VCaP (cell line): ENCODE data around the gene KDM6B.
A peak's percentile ranks its signal among the peaks of the same experiment; 100 is the strongest.

Experiments used
- H3K27ac ChIP-seq: fragments of 450-650 bp; 2 replicates; pipeline ENCODE4 v1.5.1; 2017
- TF ChIP-seq, protein P1 (sequence below): fragments of 450-650 bp; conservative IDR thresholded peaks from 2 replicates; pipeline ENCODE4 v1.5.1; 2017; ENCODE audit warnings: mild to moderate bottlenecking, moderate library complexity

KDM6B gene

DNA sequence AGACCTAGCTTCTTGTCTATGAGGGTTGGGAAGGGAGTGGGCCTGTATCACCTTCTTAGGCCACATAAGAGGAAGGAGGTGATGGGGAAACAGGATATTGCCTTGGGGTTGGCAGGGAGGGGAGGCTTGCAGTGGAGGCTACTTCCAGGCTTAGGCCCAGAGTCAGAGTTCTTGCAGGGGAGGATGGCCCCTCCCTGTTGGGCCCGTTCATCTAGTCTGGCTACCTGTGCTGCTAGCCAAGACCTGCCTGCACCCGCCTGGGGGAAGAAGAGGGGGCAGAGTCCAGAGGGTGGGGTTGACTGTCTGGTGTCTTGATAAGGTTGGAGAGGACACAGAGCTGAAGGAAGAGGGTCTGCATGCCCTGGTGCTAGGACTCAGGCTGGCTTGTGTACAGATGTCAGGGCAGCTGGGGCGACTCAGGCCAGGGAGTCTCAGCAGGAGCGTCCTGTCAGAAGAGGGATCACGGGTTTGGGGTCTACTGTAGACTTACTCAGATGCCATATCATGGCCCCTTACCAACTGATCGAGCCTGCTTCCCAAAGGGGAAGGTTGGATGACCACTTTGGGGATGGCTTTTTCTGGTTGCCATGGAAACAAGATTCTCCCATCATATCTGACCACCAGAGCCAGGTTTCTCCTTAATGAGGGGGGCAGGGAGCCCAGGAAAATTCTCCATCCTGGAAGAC lies 5.3 kb downstream of the KDM6B start:
- TF ChIP-seq, protein P1, sequence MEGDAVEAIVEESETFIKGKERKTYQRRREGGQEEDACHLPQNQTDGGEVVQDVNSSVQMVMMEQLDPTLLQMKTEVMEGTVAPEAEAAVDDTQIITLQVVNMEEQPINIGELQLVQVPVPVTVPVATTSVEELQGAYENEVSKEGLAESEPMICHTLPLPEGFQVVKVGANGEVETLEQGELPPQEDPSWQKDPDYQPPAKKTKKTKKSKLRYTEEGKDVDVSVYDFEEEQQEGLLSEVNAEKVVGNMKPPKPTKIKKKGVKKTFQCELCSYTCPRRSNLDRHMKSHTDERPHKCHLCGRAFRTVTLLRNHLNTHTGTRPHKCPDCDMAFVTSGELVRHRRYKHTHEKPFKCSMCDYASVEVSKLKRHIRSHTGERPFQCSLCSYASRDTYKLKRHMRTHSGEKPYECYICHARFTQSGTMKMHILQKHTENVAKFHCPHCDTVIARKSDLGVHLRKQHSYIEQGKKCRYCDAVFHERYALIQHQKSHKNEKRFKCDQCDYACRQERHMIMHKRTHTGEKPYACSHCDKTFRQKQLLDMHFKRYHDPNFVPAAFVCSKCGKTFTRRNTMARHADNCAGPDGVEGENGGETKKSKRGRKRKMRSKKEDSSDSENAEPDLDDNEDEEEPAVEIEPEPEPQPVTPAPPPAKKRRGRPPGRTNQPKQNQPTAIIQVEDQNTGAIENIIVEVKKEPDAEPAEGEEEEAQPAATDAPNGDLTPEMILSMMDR, result no peak
- peak overlapping the region; percentile 48 for H3K27ac ChIP-seq

DNA sequence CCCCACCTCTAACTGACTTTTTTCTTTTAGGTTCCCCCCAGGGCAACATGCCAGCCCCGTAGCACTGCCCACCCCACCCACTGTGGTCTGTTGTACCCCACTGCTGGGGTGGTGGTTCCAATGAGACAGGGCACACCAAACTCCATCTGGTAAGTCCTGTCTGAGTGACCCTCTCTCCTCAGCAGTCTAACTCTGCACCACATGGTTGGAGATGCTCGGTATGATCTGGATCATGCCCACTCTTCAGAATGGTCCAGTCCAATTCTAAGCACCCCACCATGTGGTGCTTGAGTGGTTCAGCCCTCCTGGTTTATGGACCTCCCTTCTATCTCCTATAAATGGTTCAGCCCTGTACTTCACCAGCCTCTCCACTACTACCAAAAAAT lies 5.9 kb downstream of the KDM6B start:
- TF ChIP-seq, protein P1, result no peak
- H3K27ac ChIP-seq, result peak overlapping the region; percentile 82; the same call in 1 of the 2 replicates

GRCh38 chr17:7840441-7840840 lies 6.4 kb downstream of the KDM6B start:
- peak overlapping the region; percentile 82 for H3K27ac ChIP-seq
- TF ChIP-seq, protein P1, result no peak

DNA sequence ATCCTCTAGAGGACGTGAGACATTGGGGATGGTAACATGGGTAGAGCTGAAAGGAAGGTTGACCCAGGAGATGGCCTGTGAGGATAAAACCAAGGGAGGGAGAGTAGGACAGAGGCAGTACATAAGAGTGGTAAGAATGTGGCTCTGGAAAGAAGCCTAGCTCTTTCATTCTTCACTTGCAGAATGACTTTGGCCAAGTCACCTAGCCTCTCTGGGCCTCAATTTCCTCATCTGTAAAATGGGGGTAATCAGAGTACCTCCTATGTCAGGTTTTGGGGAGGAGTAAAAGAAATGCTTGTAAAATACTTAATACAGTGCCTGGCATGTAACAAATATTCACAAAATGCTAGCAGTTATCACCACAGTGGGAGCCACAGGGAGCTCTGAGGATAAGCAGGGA lies 6.9 kb downstream of the KDM6B start:
- H3K27ac ChIP-seq, result peak overlapping the region; percentile 82
- TF ChIP-seq, protein P1, result no peak

DNA sequence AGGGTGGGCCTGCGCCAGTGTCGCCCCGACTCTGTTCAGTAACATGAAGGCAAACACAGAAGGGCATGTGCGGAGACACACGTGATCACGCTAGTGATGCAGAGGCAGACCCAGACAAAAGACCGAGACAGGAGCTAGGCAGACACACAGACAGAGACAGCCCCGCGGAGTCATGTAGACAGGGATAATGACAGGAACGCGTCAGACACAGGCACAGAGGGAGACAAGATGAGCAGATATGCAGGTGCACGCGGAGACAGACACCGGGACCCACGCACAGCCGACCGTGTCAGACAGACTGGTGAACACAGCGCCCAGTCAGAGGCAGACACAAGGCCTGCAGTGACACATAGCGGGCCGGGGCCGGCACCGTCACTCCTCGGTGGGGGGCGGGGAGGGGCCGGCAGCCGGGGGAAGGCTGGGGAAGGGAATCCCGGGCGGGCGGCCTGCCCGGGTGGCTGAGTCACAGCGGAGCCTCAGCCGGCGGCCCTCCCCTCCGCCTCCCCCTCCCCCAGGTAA lies 7.4 kb downstream of the KDM6B start:
- TF ChIP-seq, protein P1, result peak; percentile 19; the same call in 1 of the 2 replicates
- peak overlapping the region; percentile 82 for H3K27ac ChIP-seq

- H3K27ac ChIP-seq, result peak overlapping the region; percentile 82
- TF ChIP-seq, protein P1, result no peak
Measured at GRCh38 chr17:7841915-7842379, 7.9 kb downstream of the KDM6B start.

- TF ChIP-seq, protein P1, result no peak
Measured at GRCh38 chr17:7842380-7843256, 8.6 kb downstream of the KDM6B start.

More at GRCh38 chr17:7842380-7843256, 8.6 kb downstream of the KDM6B start:
- H3K27ac ChIP-seq, result peak overlapping the region; percentile 82
